Karpas-422 (cell line): Measurements from ENCODE around the gene ACO2. TPM values are rescaled to one million over a fixed set of nuclear protein-coding genes. Genes with fewer than 3 reads are reported as not detected.
A peak's percentile ranks its signal among the peaks of the same experiment; 100 is the strongest.
"Not testable (repeated sequence)": the region's sequence is repeated elsewhere in the genome, so short reads cannot be mapped to it uniquely, and the experiment has no call there.

ENCODE experiments used
- DNase-seq: peaks from one replicate; pipeline ENCODE4 v3.0.0-alpha.2; 2015
- H2AFZ ChIP-seq: fragments of 200-600 bp; sonication (generic); 2 replicates; pipeline ENCODE4 v1.6.1; 2014; ENCODE audit warnings: antibody characterized with exemption, low read length, mixed read lengths
- H3K27ac ChIP-seq: fragments of 200-600 bp; sonication (generic); 2 replicates; pipeline ENCODE4 v1.5.1; 2014; ENCODE audit warnings: mild to moderate bottlenecking, low read length, moderate library complexity
- H3K27me3 ChIP-seq: fragments of 200-600 bp; sonication (generic); 2 replicates; pipeline ENCODE4 v1.6.1; 2014; ENCODE audit warnings: low read length, mixed read lengths
- H3K36me3 ChIP-seq: fragments of 200-600 bp; sonication (generic); 2 replicates; pipeline ENCODE4 v1.6.1; 2014; ENCODE audit warnings: low read length, mixed read lengths; ENCODE audit not compliant: insufficient read depth
- H3K4me1 ChIP-seq: fragments of 200-600 bp; sonication (generic); 2 replicates; pipeline ENCODE4 v1.6.1; 2014; ENCODE audit warnings: mild to moderate bottlenecking, low read length, mixed read lengths
- H3K4me2 ChIP-seq: fragments of 200-600 bp; sonication (generic); 2 replicates; pipeline ENCODE4 v1.6.1; 2014; ENCODE audit warnings: low read length, low read depth, mild to moderate bottlenecking; ENCODE audit not compliant: poor library complexity, severe bottlenecking
- H3K4me3 ChIP-seq: fragments of 200-600 bp; sonication (generic); 2 replicates; pipeline ENCODE4 v1.5.1; 2014; ENCODE audit warnings: mild to moderate bottlenecking, antibody characterized with exemption, low read length, mixed read lengths
- H3K79me2 ChIP-seq: fragments of 200-600 bp; sonication (generic); 2 replicates; pipeline ENCODE4 v1.6.1; 2014; ENCODE audit warnings: mild to moderate bottlenecking, low read length, mixed read lengths
- H3K9ac ChIP-seq: fragments of 200-600 bp; sonication (generic); 2 replicates; pipeline ENCODE4 v1.6.0; 2014; ENCODE audit warnings: low read length
- H3K9me2 ChIP-seq: fragments of 200-600 bp; sonication (generic), shearing (Covaris generic); replicated peaks from 2 replicates; pipeline ENCODE4 v1.6.0; 2014; ENCODE audit warnings: mild to moderate bottlenecking, low read length, moderate library complexity; ENCODE audit not compliant: insufficient read depth
- H3K9me3 ChIP-seq: fragments of 300-700, 200-600 bp; sonication (generic); 2 replicates; pipeline ENCODE4 v1.6.1; 2014; ENCODE audit warnings: low read length, mixed read lengths
- H4K20me1 ChIP-seq: fragments of 200-600 bp; sonication (generic); 2 replicates; pipeline ENCODE4 v1.6.1; 2014; ENCODE audit warnings: mild to moderate bottlenecking, antibody characterized with exemption, low read length, low read depth; ENCODE audit not compliant: insufficient read depth
- total RNA-seq: library from RNA; depleted of rRNA; stranded (reverse); fragments of >200 nt; shearing (Covaris generic); gene quantifications from 2 replicates; pipeline ENCODE4 v1.2.3, GENCODE V29; 2014; ENCODE audit warnings: low replicate concordance

ACO2 gene
- total RNA-seq, 1 experiment from 2014 or later: 67.7 TPM

GRCh38 chr22:41435560-41435959 is 33.4 kb upstream of the ACO2 start:
- peaks cover 10% of the 10 kb centered on the region for H3K4me1 ChIP-seq
- no peak overlapping the region for H3K27ac ChIP-seq
- no peak overlapping the region for H3K4me3 ChIP-seq
- H2AFZ ChIP-seq: no peak overlapping the region
- peaks cover 32% of the 10 kb centered on the region for H3K36me3 ChIP-seq
- no peaks in the 10 kb centered on the region for H3K9me3 ChIP-seq
- H4K20me1 ChIP-seq: peaks cover 5% of the 10 kb centered on the region; the same call in 1 of the 2 replicates
- no peak overlapping the region for H3K4me2 ChIP-seq
- H3K9me2 ChIP-seq: no peaks in the 10 kb centered on the region
- no peak overlapping the region for H3K9ac ChIP-seq
- peaks cover 34% of the 10 kb centered on the region for H3K79me2 ChIP-seq
- no peaks in the 10 kb centered on the region for H3K27me3 ChIP-seq
- no peak for DNase-seq

- Histone ChIP-seq H2AFZ (no peak overlapping the region), H3K36me3 (peaks cover 32% of the 10 kb centered on the region), H3K79me2 (peaks cover 43% of the 10 kb centered on the region), H3K27me3 (no peaks in the 10 kb centered on the region), H3K9me3 (no peaks in the 10 kb centered on the region), H3K27ac (no peak overlapping the region), H4K20me1 (peaks cover 5% of the 10 kb centered on the region; the same call in 1 of the 2 replicates), H3K4me3 (no peak overlapping the region), H3K9ac (no peak overlapping the region), H3K9me2 (no peaks in the 10 kb centered on the region), H3K4me1 (peaks cover 10% of the 10 kb centered on the region), H3K4me2 (no peak overlapping the region)
- DNase-seq: no peak
These were observed 32.4 kb upstream of the ACO2 start for GRCh38 chr22:41436322-41437113.

- Histone ChIP-seq H3K27me3 (no peaks in the 10 kb centered on the region), H3K9me2 (no peaks in the 10 kb centered on the region), H3K4me3 (no peak overlapping the region), H4K20me1 (peaks cover 5% of the 10 kb centered on the region; the same call in 1 of the 2 replicates), H3K27ac (no peak overlapping the region), H3K4me1 (peaks cover 11% of the 10 kb centered on the region), H2AFZ (no peak overlapping the region), H3K9ac (no peak overlapping the region), H3K79me2 (peaks cover 48% of the 10 kb centered on the region), H3K9me3 (no peaks in the 10 kb centered on the region), H3K36me3 (peaks cover 36% of the 10 kb centered on the region), H3K4me2 (no peak overlapping the region)
- DNase-seq: no peak
These were observed 31.7 kb upstream of the ACO2 start for GRCh38 chr22:41437198-41437597.

- DNase-seq, H3K9ac ChIP-seq, H2AFZ ChIP-seq, H3K4me3 ChIP-seq, H3K27me3 ChIP-seq, H3K9me3 ChIP-seq, H3K27ac ChIP-seq, H3K4me2 ChIP-seq, H3K9me2 ChIP-seq: not testable (repeated sequence)
- Histone ChIP-seq H3K4me1 (peaks cover 34% of the 10 kb centered on the region), H3K79me2 (peaks cover 79% of the 10 kb centered on the region), H4K20me1 (peaks cover 11% of the 10 kb centered on the region; the same call in 1 of the 2 replicates), H3K36me3 (peaks cover 38% of the 10 kb centered on the region)
These were observed 28.4 kb upstream of the ACO2 start for GRCh38 chr22:41440511-41440910.

GRCh38 chr22:41442240-41442792 is 26.6 kb upstream of the ACO2 start:
- Histone ChIP-seq H3K27ac (peak overlapping the region; percentile 46), H3K4me2 (peak overlapping the region; percentile 3), H3K4me1 (peaks cover 34% of the 10 kb centered on the region), H3K79me2 (peaks cover 79% of the 10 kb centered on the region), H4K20me1 (peaks cover 15% of the 10 kb centered on the region), H3K36me3 (peaks cover 20% of the 10 kb centered on the region), H3K9me3 (no peaks in the 10 kb centered on the region), H3K27me3 (no peaks in the 10 kb centered on the region), H2AFZ (no peak overlapping the region), H3K9me2 (no peaks in the 10 kb centered on the region), H3K9ac (peak overlapping the region; percentile 2; the same call in 1 of the 2 replicates), H3K4me3 (no peak overlapping the region)
- no peak for DNase-seq

GRCh38 chr22:41444360-41445128 is 24.4 kb upstream of the ACO2 start:
- Histone ChIP-seq H4K20me1 (peaks cover 15% of the 10 kb centered on the region), H2AFZ (no peak overlapping the region), H3K27me3 (no peaks in the 10 kb centered on the region), H3K9me3 (no peaks in the 10 kb centered on the region), H3K4me2 (peak overlapping the region; percentile 92), H3K27ac (peak overlapping the region; percentile 96), H3K4me3 (peak overlapping the region; percentile 97), H3K9me2 (no peaks in the 10 kb centered on the region), H3K36me3 (peaks cover 18% of the 10 kb centered on the region), H3K79me2 (peaks cover 66% of the 10 kb centered on the region), H3K4me1 (peaks cover 40% of the 10 kb centered on the region), H3K9ac (peak overlapping the region; percentile 96)
- DNase-seq: peak; percentile 94

- peak overlapping the region; percentile 96 for H3K9ac ChIP-seq
- peaks cover 37% of the 10 kb centered on the region for H3K4me1 ChIP-seq
- H3K36me3 ChIP-seq: peaks cover 18% of the 10 kb centered on the region
- H3K9me2 ChIP-seq: no peaks in the 10 kb centered on the region
- H2AFZ ChIP-seq: no peak overlapping the region
- no peaks in the 10 kb centered on the region for H3K9me3 ChIP-seq
- peak overlapping the region; percentile 97 for H3K4me3 ChIP-seq
- DNase-seq: peak; percentile 67
- peak overlapping the region; percentile 92 for H3K4me2 ChIP-seq
- no peaks in the 10 kb centered on the region for H3K27me3 ChIP-seq
- peaks cover 60% of the 10 kb centered on the region for H3K79me2 ChIP-seq
- H4K20me1 ChIP-seq: peaks cover 15% of the 10 kb centered on the region
- H3K27ac ChIP-seq: peak overlapping the region; percentile 96
These were observed 23.5 kb upstream of the ACO2 start for GRCh38 chr22:41445129-41446056.
